K562 (cell line): ENCODE measurements around the gene PLIN5.

Source experiments
- CHD1 ChIP-seq: fragments of 200-600 bp; sonication (generic); IDR thresholded peaks from one replicate; pipeline ENCODE4 v1.6.1; 2012; ENCODE audit warnings: mild to moderate bottlenecking, moderate library complexity, low read length, inconsistent platforms
- ETV6 ChIP-seq, 3 experiments: fragments of 150-350 bp in 1 of 3; sonication (generic) in 1 of 3; formaldehyde crosslinking in 1 of 3; IDR thresholded peaks; 2 replicates each; pipeline versions ENCODE4 v1.6.1 to v1.8.0; 2014 to 2022; ENCODE audit warnings: borderline replicate concordance in 2 of 3, low read depth in 2 of 3, antibody characterized with exemption in 1 of 3, low read length in 1 of 3, mild to moderate bottlenecking in 1 of 3, missing genetic modification reagents in 1 of 3
- RB1 ChIP-seq: fragments of 450-650 bp; IDR thresholded peaks from 2 replicates; pipeline ENCODE4 v1.6.1; 2017; ENCODE audit warnings: low read depth, mild to moderate bottlenecking
- RHOXF2B ChIP-seq: fragments of 250-450 bp; sonication (Bioruptor Pico); conservative IDR thresholded peaks from 2 replicates; pipeline ENCODE4 v1.5.1; 2021
- SP1 ChIP-seq: sonication (generic); formaldehyde crosslinking; IDR thresholded peaks from 2 replicates; pipeline ENCODE4 v1.8.1; 2022; ENCODE audit warnings: mild to moderate bottlenecking, missing genetic modification reagents
- SUPT5H ChIP-seq: fragments of 450-650 bp; IDR thresholded peaks from 2 replicates; pipeline ENCODE4 v1.6.1; 2016
- TEAD4 ChIP-seq, 2 experiments: sonication (generic) in 1 of 2; formaldehyde crosslinking in 1 of 2; IDR thresholded peaks; 2 replicates each; pipeline versions ENCODE4 v1.6.1 to v1.8.0; 2012 to 2022; ENCODE audit warnings: borderline replicate concordance in 1 of 2, inconsistent platforms in 1 of 2, low read length in 1 of 2, mild to moderate bottlenecking in 1 of 2, missing genetic modification reagents in 1 of 2
- ZNF133 ChIP-seq: fragments of 250-450 bp; sonication (Bioruptor Pico); IDR thresholded peaks from 2 replicates; pipeline ENCODE4 v1.4.0; 2020; ENCODE audit warnings: mild to moderate bottlenecking
- ZNF134 ChIP-seq: fragments of 250-450 bp; sonication (Bioruptor Pico); conservative IDR thresholded peaks from 2 replicates; pipeline ENCODE4 v1.4.0; 2020
- ZNF76 ChIP-seq: fragments of 250-450 bp; sonication (Bioruptor Pico); IDR thresholded peaks from 2 replicates; pipeline ENCODE4 v1.4.0; 2020; ENCODE audit warnings: mild to moderate bottlenecking, moderate library complexity, borderline replicate concordance
- TF ChIP-seq, protein P1 (sequence below), 3 experiments: IDR thresholded peaks in 2 of 3; conservative IDR thresholded peaks in 1 of 3; 2 replicates each; pipeline ENCODE4 v1.5.1; 2011 to 2012; ENCODE audit warnings: low read length in 3 of 3, mild to moderate bottlenecking in 3 of 3, control low read depth in 2 of 3, improper control_type of control experiment in 1 of 3, inconsistent platforms in 1 of 3, low read depth in 1 of 3, mixed read lengths in 1 of 3, moderate library complexity in 1 of 3; ENCODE audit not compliant: insufficient read depth in 2 of 3
- TF ChIP-seq, protein P2 (sequence below): sonication (generic); formaldehyde crosslinking; IDR thresholded peaks from 2 replicates; pipeline ENCODE4 v1.8.1; 2023; ENCODE audit warnings: missing genetic modification reagents, mild to moderate bottlenecking, borderline replicate concordance

DNA sequence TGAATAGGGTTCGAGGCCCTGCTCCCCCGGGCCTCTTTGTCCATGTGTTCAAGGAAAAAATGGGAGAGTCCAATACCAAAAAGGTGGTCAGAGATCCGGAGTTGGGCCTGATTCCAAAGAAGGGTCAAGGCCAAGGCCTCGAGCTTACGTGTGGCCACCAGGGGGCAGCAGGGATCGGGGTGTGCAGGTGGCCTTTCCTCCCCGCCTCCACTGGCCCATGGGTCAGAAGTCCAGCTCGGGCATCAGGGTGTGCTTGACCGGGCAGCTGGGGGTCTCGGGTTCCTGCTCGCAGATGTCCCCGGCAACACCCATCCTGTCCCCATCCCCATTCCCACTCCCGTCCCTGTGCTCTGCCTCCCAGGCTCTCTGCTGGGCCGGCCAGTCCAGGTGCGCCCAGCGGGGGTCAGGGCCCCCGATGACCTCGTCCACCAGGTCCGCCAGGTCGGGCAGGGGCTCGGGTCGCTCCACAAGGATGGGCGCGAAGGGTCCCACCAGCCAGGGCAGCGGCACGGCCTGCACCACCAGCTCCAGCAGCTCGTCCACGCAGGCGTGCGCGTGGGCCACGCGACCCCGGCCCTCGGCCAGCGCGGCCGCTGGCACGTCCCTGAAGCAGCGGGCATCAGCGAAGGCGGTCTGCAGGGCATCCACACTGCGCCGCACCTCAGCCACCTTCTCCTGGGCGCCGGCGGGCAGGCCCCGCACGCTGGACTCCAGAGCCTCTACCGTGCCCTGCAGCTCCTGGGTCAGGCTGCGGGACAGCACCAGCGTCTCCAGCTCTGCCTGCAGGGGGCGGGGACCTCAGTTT, 11.5 kb downstream of the PLIN5 start:
- TF ChIP-seq ZNF134 (no peak), TEAD4 (IDR thresholded peaks at IDR 0.05; ENCODE audit: low read length) (no peak), TEAD4 (CRISPR knock-in tag; IDR thresholded peaks at IDR 0.05; ENCODE audit: borderline replicate concordance) (no peak), RHOXF2B (no peak), SUPT5H (no peak), RB1 (peak; percentile 46; the same call in 1 of the 2 replicates), ZNF133 (CRISPR knock-in tag) (no peak), SP1 (CRISPR knock-in tag) (no peak), CHD1 (no peak), ZNF76 (no peak), ETV6 (IDR thresholded peaks at IDR 0.05; ENCODE audit: borderline replicate concordance in 1 of 2, low read depth in 2 of 2, low read length in 1 of 2) (no peak), ETV6 (CRISPR knock-in tag; IDR thresholded peaks at IDR 0.05; ENCODE audit: borderline replicate concordance) (no peak)
- TF ChIP-seq, protein P1, sequence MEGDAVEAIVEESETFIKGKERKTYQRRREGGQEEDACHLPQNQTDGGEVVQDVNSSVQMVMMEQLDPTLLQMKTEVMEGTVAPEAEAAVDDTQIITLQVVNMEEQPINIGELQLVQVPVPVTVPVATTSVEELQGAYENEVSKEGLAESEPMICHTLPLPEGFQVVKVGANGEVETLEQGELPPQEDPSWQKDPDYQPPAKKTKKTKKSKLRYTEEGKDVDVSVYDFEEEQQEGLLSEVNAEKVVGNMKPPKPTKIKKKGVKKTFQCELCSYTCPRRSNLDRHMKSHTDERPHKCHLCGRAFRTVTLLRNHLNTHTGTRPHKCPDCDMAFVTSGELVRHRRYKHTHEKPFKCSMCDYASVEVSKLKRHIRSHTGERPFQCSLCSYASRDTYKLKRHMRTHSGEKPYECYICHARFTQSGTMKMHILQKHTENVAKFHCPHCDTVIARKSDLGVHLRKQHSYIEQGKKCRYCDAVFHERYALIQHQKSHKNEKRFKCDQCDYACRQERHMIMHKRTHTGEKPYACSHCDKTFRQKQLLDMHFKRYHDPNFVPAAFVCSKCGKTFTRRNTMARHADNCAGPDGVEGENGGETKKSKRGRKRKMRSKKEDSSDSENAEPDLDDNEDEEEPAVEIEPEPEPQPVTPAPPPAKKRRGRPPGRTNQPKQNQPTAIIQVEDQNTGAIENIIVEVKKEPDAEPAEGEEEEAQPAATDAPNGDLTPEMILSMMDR (IDR thresholded peaks at IDR 0.05 in 2 of 3, conservative IDR thresholded peaks at IDR 0.05 in 1 of 3; ENCODE audit: insufficient read depth in 2 of 3, low read depth in 1 of 3, low read length in 3 of 3), result peak; percentile 87 to 92 (median 89)
- TF ChIP-seq, protein P2, sequence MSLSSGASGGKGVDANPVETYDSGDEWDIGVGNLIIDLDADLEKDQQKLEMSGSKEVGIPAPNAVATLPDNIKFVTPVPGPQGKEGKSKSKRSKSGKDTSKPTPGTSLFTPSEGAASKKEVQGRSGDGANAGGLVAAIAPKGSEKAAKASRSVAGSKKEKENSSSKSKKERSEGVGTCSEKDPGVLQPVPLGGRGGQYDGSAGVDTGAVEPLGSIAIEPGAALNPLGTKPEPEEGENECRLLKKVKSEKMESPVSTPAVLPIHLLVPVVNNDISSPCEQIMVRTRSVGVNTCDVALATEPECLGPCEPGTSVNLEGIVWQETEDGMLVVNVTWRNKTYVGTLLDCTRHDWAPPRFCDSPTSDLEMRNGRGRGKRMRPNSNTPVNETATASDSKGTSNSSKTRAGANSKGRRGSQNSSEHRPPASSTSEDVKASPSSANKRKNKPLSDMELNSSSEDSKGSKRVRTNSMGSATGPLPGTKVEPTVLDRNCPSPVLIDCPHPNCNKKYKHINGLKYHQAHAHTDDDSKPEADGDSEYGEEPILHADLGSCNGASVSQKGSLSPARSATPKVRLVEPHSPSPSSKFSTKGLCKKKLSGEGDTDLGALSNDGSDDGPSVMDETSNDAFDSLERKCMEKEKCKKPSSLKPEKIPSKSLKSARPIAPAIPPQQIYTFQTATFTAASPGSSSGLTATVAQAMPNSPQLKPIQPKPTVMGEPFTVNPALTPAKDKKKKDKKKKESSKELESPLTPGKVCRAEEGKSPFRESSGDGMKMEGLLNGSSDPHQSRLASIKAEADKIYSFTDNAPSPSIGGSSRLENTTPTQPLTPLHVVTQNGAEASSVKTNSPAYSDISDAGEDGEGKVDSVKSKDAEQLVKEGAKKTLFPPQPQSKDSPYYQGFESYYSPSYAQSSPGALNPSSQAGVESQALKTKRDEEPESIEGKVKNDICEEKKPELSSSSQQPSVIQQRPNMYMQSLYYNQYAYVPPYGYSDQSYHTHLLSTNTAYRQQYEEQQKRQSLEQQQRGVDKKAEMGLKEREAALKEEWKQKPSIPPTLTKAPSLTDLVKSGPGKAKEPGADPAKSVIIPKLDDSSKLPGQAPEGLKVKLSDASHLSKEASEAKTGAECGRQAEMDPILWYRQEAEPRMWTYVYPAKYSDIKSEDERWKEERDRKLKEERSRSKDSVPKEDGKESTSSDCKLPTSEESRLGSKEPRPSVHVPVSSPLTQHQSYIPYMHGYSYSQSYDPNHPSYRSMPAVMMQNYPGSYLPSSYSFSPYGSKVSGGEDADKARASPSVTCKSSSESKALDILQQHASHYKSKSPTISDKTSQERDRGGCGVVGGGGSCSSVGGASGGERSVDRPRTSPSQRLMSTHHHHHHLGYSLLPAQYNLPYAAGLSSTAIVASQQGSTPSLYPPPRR (CRISPR knock-in tag), result no peak
